Activated naive CD8-positive, alpha-beta T cell (primary cell): ENCODE measurements around the gene CDHR3.
"Not testable (repeated sequence)": the region's sequence is repeated elsewhere in the genome, so short reads cannot be mapped to it uniquely, and the experiment has no call there.

ENCODE experiments used
- H3K27ac Mint-ChIP-seq: one replicate; pipeline ENCODE4 v1.8.0; 2021; ENCODE audit warnings: mixed read lengths
- H3K27me3 Mint-ChIP-seq: one replicate; pipeline ENCODE4 v1.8.0; 2021; ENCODE audit warnings: mixed read lengths
- H3K36me3 Mint-ChIP-seq: one replicate; pipeline ENCODE4 v1.8.0; 2021; ENCODE audit warnings: mixed read lengths
- H3K4me1 Mint-ChIP-seq: one replicate; pipeline ENCODE4 v1.8.0; 2021; ENCODE audit warnings: low read depth, mixed read lengths
- H3K4me3 Mint-ChIP-seq: one replicate; pipeline ENCODE4 v1.8.0; 2021; ENCODE audit warnings: mild to moderate bottlenecking, mixed read lengths
- H3K9me3 Mint-ChIP-seq: one replicate; pipeline ENCODE4 v1.8.0; 2021; ENCODE audit warnings: low read depth, mixed read lengths

CDHR3 gene

GRCh38 chr7:106001886-106002285, 38.8 kb downstream of the CDHR3 start:
- Mint-ChIP-seq H3K27ac (no peak overlapping the region), H3K9me3 (peaks cover 12% of the 10 kb centered on the region), H3K4me3 (no peak overlapping the region), H3K27me3 (no peaks in the 10 kb centered on the region), H3K4me1 (no peaks in the 10 kb centered on the region), H3K36me3 (peaks cover 7% of the 10 kb centered on the region)

- H3K4me3 Mint-ChIP-seq, result no peak overlapping the region
- H3K27me3 Mint-ChIP-seq, result no peaks in the 10 kb centered on the region
- H3K36me3 Mint-ChIP-seq, result peaks cover 14% of the 10 kb centered on the region
- H3K27ac Mint-ChIP-seq, result no peak overlapping the region
- H3K4me1 Mint-ChIP-seq, result no peaks in the 10 kb centered on the region
- peaks cover 18% of the 10 kb centered on the region for H3K9me3 Mint-ChIP-seq
Measured at GRCh38 chr7:106003525-106004064, 40.5 kb downstream of the CDHR3 start.

GRCh38 chr7:106006906-106007305, 43.8 kb downstream of the CDHR3 start:
- Mint-ChIP-seq H3K4me3 (no peak overlapping the region), H3K4me1 (peaks cover 24% of the 10 kb centered on the region), H3K9me3 (peaks cover 18% of the 10 kb centered on the region), H3K27me3 (no peaks in the 10 kb centered on the region), H3K27ac (no peak overlapping the region), H3K36me3 (peaks cover 14% of the 10 kb centered on the region)

- peaks cover 17% of the 10 kb centered on the region for H3K36me3 Mint-ChIP-seq
- H3K9me3 Mint-ChIP-seq, result peaks cover 18% of the 10 kb centered on the region
- H3K27ac Mint-ChIP-seq, H3K27me3 Mint-ChIP-seq, H3K4me3 Mint-ChIP-seq: not testable (repeated sequence)
- H3K4me1 Mint-ChIP-seq, result peaks cover 33% of the 10 kb centered on the region
Measured at GRCh38 chr7:106007796-106008195, 44.7 kb downstream of the CDHR3 start.

GRCh38 chr7:106009503-106010226, 46.6 kb downstream of the CDHR3 start:
- Mint-ChIP-seq H3K27ac (no peak overlapping the region), H3K4me1 (peaks cover 41% of the 10 kb centered on the region), H3K9me3 (peaks cover 18% of the 10 kb centered on the region), H3K27me3 (peaks cover 1% of the 10 kb centered on the region), H3K4me3 (peak overlapping the region; percentile 36), H3K36me3 (peaks cover 17% of the 10 kb centered on the region)

- Mint-ChIP-seq H3K4me3 (no peak overlapping the region), H3K9me3 (peaks cover 18% of the 10 kb centered on the region), H3K27me3 (peaks cover 1% of the 10 kb centered on the region), H3K4me1 (peaks cover 48% of the 10 kb centered on the region), H3K36me3 (peaks cover 17% of the 10 kb centered on the region), H3K27ac (no peak overlapping the region)
Measured at GRCh38 chr7:106010331-106010730, 47.3 kb downstream of the CDHR3 start.

GRCh38 chr7:106010866-106011265, 47.8 kb downstream of the CDHR3 start:
- H3K4me3 Mint-ChIP-seq, result no peak overlapping the region
- peaks cover 1% of the 10 kb centered on the region for H3K27me3 Mint-ChIP-seq
- H3K27ac Mint-ChIP-seq, result no peak overlapping the region
- peaks cover 13% of the 10 kb centered on the region for H3K36me3 Mint-ChIP-seq
- peaks cover 53% of the 10 kb centered on the region for H3K4me1 Mint-ChIP-seq
- H3K9me3 Mint-ChIP-seq, result peaks cover 12% of the 10 kb centered on the region

- Mint-ChIP-seq H3K27ac (no peak overlapping the region), H3K36me3 (peaks cover 10% of the 10 kb centered on the region), H3K4me1 (peaks cover 61% of the 10 kb centered on the region), H3K27me3 (peaks cover 1% of the 10 kb centered on the region), H3K9me3 (peaks cover 6% of the 10 kb centered on the region), H3K4me3 (no peak overlapping the region)
Measured at GRCh38 chr7:106012184-106012583, 49.1 kb downstream of the CDHR3 start.

- H3K27ac Mint-ChIP-seq, result no peak overlapping the region
- H3K4me1 Mint-ChIP-seq, result peaks cover 64% of the 10 kb centered on the region
- H3K4me3 Mint-ChIP-seq, result no peak overlapping the region
- H3K36me3 Mint-ChIP-seq, result peaks cover 3% of the 10 kb centered on the region
- peaks cover 1% of the 10 kb centered on the region for H3K27me3 Mint-ChIP-seq
- H3K9me3 Mint-ChIP-seq, result no peaks in the 10 kb centered on the region
Measured at GRCh38 chr7:106012935-106013439, 49.9 kb downstream of the CDHR3 start.

- H3K4me1 Mint-ChIP-seq, result peaks cover 69% of the 10 kb centered on the region
- peaks cover 1% of the 10 kb centered on the region for H3K27me3 Mint-ChIP-seq
- H3K4me3 Mint-ChIP-seq, result no peak overlapping the region
- peaks cover 3% of the 10 kb centered on the region for H3K36me3 Mint-ChIP-seq
- H3K27ac Mint-ChIP-seq, result no peak overlapping the region
- no peaks in the 10 kb centered on the region for H3K9me3 Mint-ChIP-seq
Measured at GRCh38 chr7:106015381-106016218, 52.5 kb downstream of the CDHR3 start.

GRCh38 chr7:106016331-106016730, 53.3 kb downstream of the CDHR3 start:
- peaks cover 1% of the 10 kb centered on the region for H3K27me3 Mint-ChIP-seq
- peak overlapping the region; percentile 50 for H3K27ac Mint-ChIP-seq
- H3K36me3 Mint-ChIP-seq, result peaks cover 3% of the 10 kb centered on the region
- H3K9me3 Mint-ChIP-seq, result no peaks in the 10 kb centered on the region
- H3K4me1 Mint-ChIP-seq, result peaks cover 72% of the 10 kb centered on the region
- H3K4me3 Mint-ChIP-seq, result no peak overlapping the region

- Mint-ChIP-seq H3K9me3 (no peaks in the 10 kb centered on the region), H3K27me3 (no peaks in the 10 kb centered on the region), H3K4me3 (no peak overlapping the region), H3K36me3 (no peaks in the 10 kb centered on the region), H3K27ac (no peak overlapping the region), H3K4me1 (peaks cover 72% of the 10 kb centered on the region)
Measured at GRCh38 chr7:106017657-106018056, 54.6 kb downstream of the CDHR3 start.

GRCh38 chr7:106018566-106019469, 55.8 kb downstream of the CDHR3 start:
- H3K4me1 Mint-ChIP-seq, result peaks cover 78% of the 10 kb centered on the region
- H3K27ac Mint-ChIP-seq, result no peak overlapping the region
- H3K27me3 Mint-ChIP-seq, result no peaks in the 10 kb centered on the region
- no peak overlapping the region for H3K4me3 Mint-ChIP-seq
- H3K9me3 Mint-ChIP-seq, result no peaks in the 10 kb centered on the region
- H3K36me3 Mint-ChIP-seq, result no peaks in the 10 kb centered on the region

- Mint-ChIP-seq H3K4me1 (peaks cover 83% of the 10 kb centered on the region), H3K4me3 (no peak overlapping the region), H3K27ac (no peak overlapping the region), H3K27me3 (no peaks in the 10 kb centered on the region), H3K9me3 (no peaks in the 10 kb centered on the region), H3K36me3 (no peaks in the 10 kb centered on the region)
Measured at GRCh38 chr7:106019470-106019820, 56.4 kb downstream of the CDHR3 start.
